BJ (cell line): ENCODE data around the gene UBL3. TPM values are rescaled to one million over a fixed set of nuclear protein-coding genes. Genes with fewer than 3 reads are reported as not detected.

ENCODE experiments used
- CTCF ChIA-PET: fragments of 350-600 bp; formaldehyde crosslinking; extraction: SDS; loops from one replicate; lab custom pipeline; 2021; ENCODE audit warnings: antibody characterized with exemption, inconsistent platforms; lab: Yijun Ruan, JAX
- POLR2A ChIA-PET: fragments of 300-600 bp; sonication (Branson Sonifier 250); formaldehyde crosslinking; extraction: SDS; loops from one replicate; lab custom pipeline; 2021; ENCODE audit warnings: antibody characterized with exemption; lab: Charles Lee
- DNase-seq: peaks from one replicate; pipeline ENCODE4 v3.0.0-alpha.2; 2011; ENCODE audit warnings: low read depth
- H3K27me3 ChIP-seq: 2 replicates; pipeline ENCODE4 v1.6.0; 2011; ENCODE audit warnings: low read length; ENCODE audit not compliant: control insufficient read depth, insufficient read depth
- H3K36me3 ChIP-seq: 2 replicates; pipeline ENCODE4 v1.5.1; 2011; ENCODE audit warnings: low read length; ENCODE audit not compliant: control insufficient read depth, insufficient read depth
- H3K4me3 ChIP-seq: 2 replicates; pipeline ENCODE4 v1.5.1; 2011; ENCODE audit warnings: low read depth, mild to moderate bottlenecking, control low read depth, low read length
- CTCF ChIP-seq: IDR thresholded peaks from 2 replicates; pipeline ENCODE4 v1.5.1; 2011; ENCODE audit warnings: low read depth, mild to moderate bottlenecking, control low read depth, inconsistent platforms, low read length, moderate library complexity; ENCODE audit not compliant: insufficient read depth
- polyA plus RNA-seq: library from polyadenylated mRNA; depleted of rRNA; stranded (reverse); fragments of >200 nt; gene quantifications from 2 replicates; pipeline ENCODE4 v1.2.3, GENCODE V29; 2011

UBL3 gene
- polyA plus RNA-seq, 1 experiment: 18.0 TPM

GRCh38 chr13:29855009-29855408 is 4.6 kb upstream of the UBL3 start:
- no peaks in the 10 kb centered on the region for H3K36me3 ChIP-seq
- DNase-seq: no peak
- H3K27me3 ChIP-seq: no peaks in the 10 kb centered on the region
- H3K4me3 ChIP-seq: no peak overlapping the region
- ChIA-PET POLR2A (interaction anchor here (0.6 kb wide), 1 partner anchor 70 kb away, joined by 3 read pairs; no protein-coding TSS in a partner anchor), CTCF (interaction anchor here (0.7 to 2.9 kb wide), 3 partner anchors 69 to 257 kb away, joined by 3 to 8 read pairs (median 5); no protein-coding TSS in a partner anchor)
- no peak for TF ChIP-seq CTCF

- ChIA-PET CTCF (interaction anchor here (1.9 kb wide), 1 partner anchor 71 kb away, joined by 5 read pairs; no protein-coding TSS in a partner anchor), POLR2A (no interaction called here)
- H3K4me3 ChIP-seq: no peak overlapping the region
Measured at GRCh38 chr13:29853131-29853530, 2.7 kb upstream of the UBL3 start.

GRCh38 chr13:29852472-29853054 is 2.1 kb upstream of the UBL3 start:
- H3K4me3 ChIP-seq: no peak overlapping the region
- CTCF ChIA-PET: no interaction called here
- H3K27me3 ChIP-seq: no peaks in the 10 kb centered on the region
- POLR2A ChIA-PET: no interaction called here
- no peaks in the 10 kb centered on the region for H3K36me3 ChIP-seq
- TF ChIP-seq CTCF: no peak
- DNase-seq: no peak

More at GRCh38 chr13:29853131-29853530, 2.7 kb upstream of the UBL3 start:
- DNase-seq: no peak
- Histone ChIP-seq H3K27me3 (no peaks in the 10 kb centered on the region), H3K36me3 (no peaks in the 10 kb centered on the region)
- TF ChIP-seq CTCF: no peak

- CTCF ChIA-PET: interaction anchor here (1.0 to 7.3 kb wide), 4 partner anchors 74 to 264 kb away, joined by 3 to 37 read pairs (median 17); no protein-coding TSS in a partner anchor
- no peak for DNase-seq
- TF ChIP-seq CTCF: no peak
- POLR2A ChIA-PET: interaction anchor here (0.6 to 1.2 kb wide), 5 partner anchors 11 to 457 kb away, joined by 3 to 4 read pairs (median 3); partner anchors contain the start of gene KATNAL1
- Histone ChIP-seq H3K27me3 (no peaks in the 10 kb centered on the region), H3K36me3 (no peaks in the 10 kb centered on the region), H3K4me3 (peak overlapping the region; percentile 75)
Measured at GRCh38 chr13:29849731-29850212, 645 bp downstream of the UBL3 start.

- peak overlapping the region; percentile 75 for H3K4me3 ChIP-seq
- H3K36me3 ChIP-seq: no peaks in the 10 kb centered on the region
- DNase-seq: no peak
- POLR2A ChIA-PET: interaction anchor here (0.6 to 1.2 kb wide), 4 partner anchors 10 to 283 kb away, joined by 3 to 5 read pairs (median 4); no protein-coding TSS in a partner anchor
- no peak for TF ChIP-seq CTCF
- H3K27me3 ChIP-seq: no peaks in the 10 kb centered on the region
- CTCF ChIA-PET: interaction anchor here (1.0 to 7.3 kb wide), 3 partner anchors 75 to 265 kb away, joined by 3 to 37 read pairs (median 31); no protein-coding TSS in a partner anchor
Measured at GRCh38 chr13:29849071-29849631, 1.3 kb downstream of the UBL3 start.
